ENCODE measurements around the gene UBE3D.

GRCh38 chr6:83051377-83052172 lies 14.1 kb downstream of the UBE3D start:
- TF ChIP-seq RCOR1 (IDR thresholded peaks at IDR 0.05; ENCODE audit: insufficient replicate concordance, low read length) (no peak), POLR2A (IDR thresholded peaks at IDR 0.05; ENCODE audit: low read depth, low read length) (no peak), CTCF (conservative IDR thresholded peaks at IDR 0.05; ENCODE audit: low read depth, low read length) (no peak), NFE2L2 (IDR thresholded peaks at IDR 0.05; ENCODE audit: low read depth, low read length) (no peak), MXI1 (IDR thresholded peaks at IDR 0.05; ENCODE audit: borderline replicate concordance, low read depth, low read length) (no peak), MAZ (IDR thresholded peaks at IDR 0.05; ENCODE audit: borderline replicate concordance, low read depth, low read length) (no peak), CHD1 (IDR thresholded peaks at IDR 0.05; ENCODE audit: low read depth, low read length) (no peak), RFX5 (IDR thresholded peaks at IDR 0.05; ENCODE audit: low read depth, low read length) (no peak)

All from IMR-90 (cell line).